ENCODE measurements around the gene PLCH1. TPM values are rescaled to one million over a fixed set of nuclear protein-coding genes. Genes with fewer than 3 reads are reported as not detected.
A peak's percentile ranks its signal among the peaks of the same experiment; 100 is the strongest.

Gene PLCH1
- total RNA-seq, 1 donor from 2014 or later, result 5.1 TPM

GRCh38 chr3:155352900-155353490, 391.9 kb downstream of the PLCH1 start:
- peak; percentile 72 for DNase-seq (ENCODE audit: low spot score)

GRCh38 chr3:155350571-155350970, 394.3 kb downstream of the PLCH1 start:
- no peak for DNase-seq (ENCODE audit: low spot score)

GRCh38 chr3:155347901-155348300, 397.0 kb downstream of the PLCH1 start:
- DNase-seq (ENCODE audit: low spot score), result no peak

- no peak for DNase-seq (ENCODE audit: low spot score)
Measured at GRCh38 chr3:155342344-155342743, 402.5 kb downstream of the PLCH1 start.

GRCh38 chr3:155339052-155339451, 405.8 kb downstream of the PLCH1 start:
- no peak for DNase-seq (ENCODE audit: low spot score)

- DNase-seq (ENCODE audit: low spot score), result no peak
Measured at GRCh38 chr3:155335724-155336354, 409.0 kb downstream of the PLCH1 start.

- DNase-seq (ENCODE audit: low spot score), result peak; percentile 92
Measured at GRCh38 chr3:155334914-155335723, 409.8 kb downstream of the PLCH1 start.

GRCh38 chr3:155334215-155334913, 410.5 kb downstream of the PLCH1 start:
- peak; percentile 32 for DNase-seq (ENCODE audit: low spot score)

GRCh38 chr3:155332716-155333115, 412.2 kb downstream of the PLCH1 start:
- DNase-seq (ENCODE audit: low spot score), result peak; percentile 34

GRCh38 chr3:155331078-155331477, 413.8 kb downstream of the PLCH1 start:
- peak; percentile 55 for DNase-seq (ENCODE audit: low spot score)

GRCh38 chr3:155330370-155330769, 414.5 kb downstream of the PLCH1 start:
- peak; percentile 59 for DNase-seq (ENCODE audit: low spot score)

GRCh38 chr3:155329513-155330048, 415.3 kb downstream of the PLCH1 start:
- no peak for DNase-seq (ENCODE audit: low spot score)

GRCh38 chr3:155327871-155328270, 417.0 kb downstream of the PLCH1 start:
- DNase-seq (ENCODE audit: low spot score), result peak; percentile 94

- DNase-seq (ENCODE audit: low spot score), result no peak
Measured at GRCh38 chr3:155327430-155327829, 417.4 kb downstream of the PLCH1 start.

- peak; percentile 45 for DNase-seq (ENCODE audit: low spot score)
Measured at GRCh38 chr3:155326901-155327300, 418.0 kb downstream of the PLCH1 start.

GRCh38 chr3:155326244-155326643, 418.6 kb downstream of the PLCH1 start:
- DNase-seq (ENCODE audit: low spot score), result no peak

Other genes starting within 250 kb of the PLCH1 start
- 5.5 TPM for gene C3orf33, start 61.2 kb upstream of the PLCH1 start, total RNA-seq (ENCODE audit: insufficient read depth, low replicate concordance)
- gene SLC33A1, start 109.4 kb upstream of the PLCH1 start, total RNA-seq (ENCODE audit: insufficient read depth, low replicate concordance), result 20.9 TPM
- 31.1 TPM for gene GMPS, start 125.6 kb upstream of the PLCH1 start, total RNA-seq (ENCODE audit: insufficient read depth, low replicate concordance)